Measurements from ENCODE around the gene ZKSCAN8.
"Not testable (repeated sequence)": the region's sequence is repeated elsewhere in the genome, so short reads cannot be mapped to it uniquely, and the experiment has no call there.

Gene ZKSCAN8

GRCh38 chr6:28141500-28142329 lies at the start of gene ZKSCAN8:
ZKSCAN8 (plus strand) TSS chr6:28141883; CDS start chr6:28148408, 6,525 bp downstream.
- DNase-seq: peak; percentile 79

GRCh38 chr6:28102222-28102621 lies 39.5 kb upstream of the ZKSCAN8 start:
- not testable (repeated sequence) for DNase-seq

GRCh38 chr6:28102699-28103098 lies 39.0 kb upstream of the ZKSCAN8 start:
- not testable (repeated sequence) for DNase-seq

GRCh38 chr6:28104392-28105244 lies 37.1 kb upstream of the ZKSCAN8 start:
- peak; percentile 84 for DNase-seq

GRCh38 chr6:28105245-28105639 lies 36.4 kb upstream of the ZKSCAN8 start:
- DNase-seq: no peak

- DNase-seq: no peak
Observed at GRCh38 chr6:28107506-28107905, 34.2 kb upstream of the ZKSCAN8 start.

- no peak for DNase-seq
Observed at GRCh38 chr6:28111964-28112363, 29.7 kb upstream of the ZKSCAN8 start.

- DNase-seq: no peak
Observed at GRCh38 chr6:28115799-28116198, 25.9 kb upstream of the ZKSCAN8 start.

GRCh38 chr6:28117386-28118050 lies 24.2 kb upstream of the ZKSCAN8 start:
- no peak for DNase-seq

- DNase-seq: no peak
Observed at GRCh38 chr6:28118217-28118616, 23.5 kb upstream of the ZKSCAN8 start.

GRCh38 chr6:28121876-28122275 lies 19.8 kb upstream of the ZKSCAN8 start:
- DNase-seq: no peak

- not testable (repeated sequence) for DNase-seq
Observed at GRCh38 chr6:28122283-28122682, 19.4 kb upstream of the ZKSCAN8 start.

- DNase-seq: peak; percentile 82
Observed at GRCh38 chr6:28124350-28124970, 17.2 kb upstream of the ZKSCAN8 start, which contains the start of gene ZSCAN16. ZSCAN16 (plus strand) TSS chr6:28124609; CDS start chr6:28125444, 835 bp downstream.

- DNase-seq: no peak
Observed at GRCh38 chr6:28124971-28125353, 16.7 kb upstream of the ZKSCAN8 start.

GRCh38 chr6:28125401-28125800 lies 16.3 kb upstream of the ZKSCAN8 start:
- no peak for DNase-seq

- DNase-seq: no peak
Observed at GRCh38 chr6:28134015-28134414, 7.7 kb upstream of the ZKSCAN8 start.

- no peak for DNase-seq
Observed at GRCh38 chr6:28134716-28135115, 7.0 kb upstream of the ZKSCAN8 start.

- no peak for DNase-seq
Observed at GRCh38 chr6:28135393-28135792, 6.3 kb upstream of the ZKSCAN8 start.

GRCh38 chr6:28136585-28137504 lies 4.8 kb upstream of the ZKSCAN8 start:
- DNase-seq: peak; percentile 79

GRCh38 chr6:28137505-28137981 lies 4.1 kb upstream of the ZKSCAN8 start:
- peak; percentile 23 for DNase-seq

GRCh38 chr6:28139860-28140543 lies 1.7 kb upstream of the ZKSCAN8 start:
- DNase-seq: no peak
